ENCODE results near the gene VSNL1. TPM values are rescaled to one million over a fixed set of nuclear protein-coding genes. Genes with fewer than 3 reads are reported as not detected.

VSNL1 gene
- total and polyA plus RNA-seq, 9 donors, result 0.41 to 9.4 (median 2.7) TPM; not detected in 1

GRCh38 chr2:17683981-17684380 lies 143.5 kb downstream of the VSNL1 start:
- Histone ChIP-seq H3K4me1 (ENCODE audit: insufficient read depth) (no peaks in the 10 kb centered on the region), H3K36me3 (no peaks in the 10 kb centered on the region), H3K4me3 (no peak overlapping the region), H3K27me3 (no peaks in the 10 kb centered on the region), H3K9me3 (no peaks in the 10 kb centered on the region), H3K27ac (no peak overlapping the region)
- DNase-seq, result no peak
- WGBS, 3 donors, result 88 to 93% (median 91%) methylated on average over 2 of the region's 2 CpGs
- intact Hi-C loops (cut with DNase I), result no loop called here
- TF ChIP-seq EP300 (IDR thresholded peaks at IDR 0.05) (no peak), POLR2A (IDR thresholded peaks at IDR 0.05) (no peak), CTCF (IDR thresholded peaks at IDR 0.05) (no peak)

GRCh38 chr2:17688600-17688999 lies 148.1 kb downstream of the VSNL1 start:
- no peaks in the 10 kb centered on the region for H3K36me3 ChIP-seq
- H3K9me3 ChIP-seq, result no peaks in the 10 kb centered on the region
- TF ChIP-seq POLR2A (IDR thresholded peaks at IDR 0.05) (no peak), CTCF (IDR thresholded peaks at IDR 0.05) (no peak), EP300 (IDR thresholded peaks at IDR 0.05) (no peak)
- no peaks in the 10 kb centered on the region for H3K4me1 ChIP-seq (ENCODE audit: insufficient read depth)
- H3K27me3 ChIP-seq, result no peaks in the 10 kb centered on the region
- no peak for DNase-seq
- WGBS, 3 donors, result 56 to 77% (median 71%) methylated on average over 1 of the region's 1 CpG
- H3K4me3 ChIP-seq, result no peak overlapping the region
- H3K27ac ChIP-seq, result no peak overlapping the region
- intact Hi-C loops (cut with DNase I), result no loop called here

GRCh38 chr2:17689010-17689409 lies 148.5 kb downstream of the VSNL1 start:
- DNase-seq, result no peak
- Histone ChIP-seq H3K9me3 (no peaks in the 10 kb centered on the region), H3K27ac (no peak overlapping the region), H3K4me3 (no peak overlapping the region), H3K36me3 (no peaks in the 10 kb centered on the region), H3K4me1 (ENCODE audit: insufficient read depth) (no peaks in the 10 kb centered on the region), H3K27me3 (no peaks in the 10 kb centered on the region)
- intact Hi-C loops (cut with DNase I), result no loop called here
- WGBS, 3 donors, result 81 to 91% (median 86%) methylated on average over 6 of the region's 6 CpGs
- no peak for TF ChIP-seq POLR2A (IDR thresholded peaks at IDR 0.05)
- no peak for TF ChIP-seq EP300 (IDR thresholded peaks at IDR 0.05)
- TF ChIP-seq CTCF (IDR thresholded peaks at IDR 0.05), result no peak

GRCh38 chr2:17690776-17691175 lies 150.3 kb downstream of the VSNL1 start:
- intact Hi-C loops (cut with DNase I), result no loop called here
- Histone ChIP-seq H3K27ac (no peak overlapping the region), H3K27me3 (no peaks in the 10 kb centered on the region), H3K4me3 (no peak overlapping the region), H3K9me3 (no peaks in the 10 kb centered on the region), H3K36me3 (no peaks in the 10 kb centered on the region), H3K4me1 (ENCODE audit: insufficient read depth) (no peaks in the 10 kb centered on the region)
- no peak for TF ChIP-seq POLR2A (IDR thresholded peaks at IDR 0.05)
- no peak for TF ChIP-seq CTCF (IDR thresholded peaks at IDR 0.05)
- no peak for TF ChIP-seq EP300 (IDR thresholded peaks at IDR 0.05)
- no peak for DNase-seq
- 96 to 97% (median 97%) methylated on average over 7 of the region's 7 CpGs for WGBS, 3 donors

Other genes with a start within 250 kb of the VSNL1 start
- gene RAD51AP2, start 22.3 kb upstream of the VSNL1 start, total RNA-seq, result under 1 TPM; 0.05 to 0.24 (median 0.10) TPM
- under 1 TPM; 0.02 to 0.05 TPM for gene RAD51AP2, start 22.3 kb upstream of the VSNL1 start, polyA plus RNA-seq
- gene SMC6, start 213.1 kb downstream of the VSNL1 start, total RNA-seq, result 10 to 100 TPM; 10.2 to 16.8 (median 13.2) TPM
- 10 to 100 TPM in 1 of 2 donors, 1 to 10 TPM in 1; 6.6 to 12.3 TPM for gene SMC6, start 213.1 kb downstream of the VSNL1 start, polyA plus RNA-seq
- 1 to 10 TPM; 1.0 to 4.7 (median 2.3) TPM for gene GEN1, start 213.4 kb downstream of the VSNL1 start, total RNA-seq
- gene GEN1, start 213.4 kb downstream of the VSNL1 start, polyA plus RNA-seq, result 1 to 10 TPM in 1 of 2 donors, under 1 TPM in 1; 0.77 to 2.8 TPM